ENCODE data around the gene CDKN2A. TPM values are rescaled to one million over a fixed set of nuclear protein-coding genes. Genes with fewer than 3 reads are reported as not detected.

The CDKN2A gene
- total RNA-seq, 1 experiment from 2014 or later, result not detected

- ChIA-PET CTCF (no interaction called here), POLR2A (no interaction called here)
- no peak overlapping the region for H3K27ac ChIP-seq (ENCODE audit: low read length)
- in situ Hi-C loops (cut with HindIII; ENCODE audit: low pct_unique_long_range_greater_than_20kb, low sequenced_read_pairs), result no loop called here
- H3K4me3 ChIP-seq (ENCODE audit: low read depth in 2 of 2, low read length in 2 of 2), result no peak overlapping the region
- no peaks in the 10 kb centered on the region for H3K9me3 ChIP-seq (ENCODE audit: control insufficient read depth, insufficient read depth, low read depth, low read length)
- no peak for ATAC-seq
- H3K4me1 ChIP-seq (ENCODE audit: control insufficient read depth, insufficient read depth, low read length), result no peaks in the 10 kb centered on the region
- no peak for DNase-seq (ENCODE audit: low read depth, low spot score)
- intact Hi-C loops (cut with micrococcal nuclease; ENCODE audit: unreplicated experiment), result no loop called here
- TF ChIP-seq, protein P1, sequence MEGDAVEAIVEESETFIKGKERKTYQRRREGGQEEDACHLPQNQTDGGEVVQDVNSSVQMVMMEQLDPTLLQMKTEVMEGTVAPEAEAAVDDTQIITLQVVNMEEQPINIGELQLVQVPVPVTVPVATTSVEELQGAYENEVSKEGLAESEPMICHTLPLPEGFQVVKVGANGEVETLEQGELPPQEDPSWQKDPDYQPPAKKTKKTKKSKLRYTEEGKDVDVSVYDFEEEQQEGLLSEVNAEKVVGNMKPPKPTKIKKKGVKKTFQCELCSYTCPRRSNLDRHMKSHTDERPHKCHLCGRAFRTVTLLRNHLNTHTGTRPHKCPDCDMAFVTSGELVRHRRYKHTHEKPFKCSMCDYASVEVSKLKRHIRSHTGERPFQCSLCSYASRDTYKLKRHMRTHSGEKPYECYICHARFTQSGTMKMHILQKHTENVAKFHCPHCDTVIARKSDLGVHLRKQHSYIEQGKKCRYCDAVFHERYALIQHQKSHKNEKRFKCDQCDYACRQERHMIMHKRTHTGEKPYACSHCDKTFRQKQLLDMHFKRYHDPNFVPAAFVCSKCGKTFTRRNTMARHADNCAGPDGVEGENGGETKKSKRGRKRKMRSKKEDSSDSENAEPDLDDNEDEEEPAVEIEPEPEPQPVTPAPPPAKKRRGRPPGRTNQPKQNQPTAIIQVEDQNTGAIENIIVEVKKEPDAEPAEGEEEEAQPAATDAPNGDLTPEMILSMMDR (IDR thresholded peaks at IDR 0.05), result no peak
- TF ChIP-seq SIN3A (IDR thresholded peaks at IDR 0.05; ENCODE audit: borderline replicate concordance, insufficient read depth, low read depth, low read length) (no peak), POLR2AphosphoS5 (IDR thresholded peaks at IDR 0.05; ENCODE audit: low read depth, low read length) (no peak), TCF7L2 (IDR thresholded peaks at IDR 0.05; ENCODE audit: low read depth, low read length) (no peak)
- TF ChIP-seq, protein P2, sequence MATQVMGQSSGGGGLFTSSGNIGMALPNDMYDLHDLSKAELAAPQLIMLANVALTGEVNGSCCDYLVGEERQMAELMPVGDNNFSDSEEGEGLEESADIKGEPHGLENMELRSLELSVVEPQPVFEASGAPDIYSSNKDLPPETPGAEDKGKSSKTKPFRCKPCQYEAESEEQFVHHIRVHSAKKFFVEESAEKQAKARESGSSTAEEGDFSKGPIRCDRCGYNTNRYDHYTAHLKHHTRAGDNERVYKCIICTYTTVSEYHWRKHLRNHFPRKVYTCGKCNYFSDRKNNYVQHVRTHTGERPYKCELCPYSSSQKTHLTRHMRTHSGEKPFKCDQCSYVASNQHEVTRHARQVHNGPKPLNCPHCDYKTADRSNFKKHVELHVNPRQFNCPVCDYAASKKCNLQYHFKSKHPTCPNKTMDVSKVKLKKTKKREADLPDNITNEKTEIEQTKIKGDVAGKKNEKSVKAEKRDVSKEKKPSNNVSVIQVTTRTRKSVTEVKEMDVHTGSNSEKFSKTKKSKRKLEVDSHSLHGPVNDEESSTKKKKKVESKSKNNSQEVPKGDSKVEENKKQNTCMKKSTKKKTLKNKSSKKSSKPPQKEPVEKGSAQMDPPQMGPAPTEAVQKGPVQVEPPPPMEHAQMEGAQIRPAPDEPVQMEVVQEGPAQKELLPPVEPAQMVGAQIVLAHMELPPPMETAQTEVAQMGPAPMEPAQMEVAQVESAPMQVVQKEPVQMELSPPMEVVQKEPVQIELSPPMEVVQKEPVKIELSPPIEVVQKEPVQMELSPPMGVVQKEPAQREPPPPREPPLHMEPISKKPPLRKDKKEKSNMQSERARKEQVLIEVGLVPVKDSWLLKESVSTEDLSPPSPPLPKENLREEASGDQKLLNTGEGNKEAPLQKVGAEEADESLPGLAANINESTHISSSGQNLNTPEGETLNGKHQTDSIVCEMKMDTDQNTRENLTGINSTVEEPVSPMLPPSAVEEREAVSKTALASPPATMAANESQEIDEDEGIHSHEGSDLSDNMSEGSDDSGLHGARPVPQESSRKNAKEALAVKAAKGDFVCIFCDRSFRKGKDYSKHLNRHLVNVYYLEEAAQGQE (IDR thresholded peaks at IDR 0.05; ENCODE audit: insufficient read depth in 1 of 2, low read depth in 2 of 2, low read length in 1 of 2), result no peak
- H3K36me3 ChIP-seq (ENCODE audit: control insufficient read depth, insufficient read depth, low read length), result no peaks in the 10 kb centered on the region
- no peaks in the 10 kb centered on the region for H3K27me3 ChIP-seq (ENCODE audit: control insufficient read depth, insufficient read depth, low read length)
- no TSS peak for BruUV-seq (replicated peaks)
These were observed 28.2 kb upstream of the CDKN2A start for GRCh38 chr9:22022396-22022795.

- Histone ChIP-seq H3K27ac (ENCODE audit: low read length) (no peak overlapping the region), H3K4me1 (ENCODE audit: control insufficient read depth, insufficient read depth, low read length) (no peaks in the 10 kb centered on the region), H3K36me3 (ENCODE audit: control insufficient read depth, insufficient read depth, low read length) (no peaks in the 10 kb centered on the region; the same call in 1 of the 2 replicates), H3K4me3 (ENCODE audit: low read depth in 2 of 2, low read length in 2 of 2) (no peak overlapping the region), H3K27me3 (ENCODE audit: control insufficient read depth, insufficient read depth, low read length) (no peaks in the 10 kb centered on the region), H3K9me3 (ENCODE audit: control insufficient read depth, insufficient read depth, low read depth, low read length) (no peaks in the 10 kb centered on the region)
- ChIA-PET CTCF (no interaction called here), POLR2A (no interaction called here)
- no peak for DNase-seq (ENCODE audit: low read depth, low spot score)
- in situ Hi-C loops (cut with HindIII; ENCODE audit: low pct_unique_long_range_greater_than_20kb, low sequenced_read_pairs), result no loop called here
- no TSS peak for BruUV-seq (replicated peaks)
- intact Hi-C loops (cut with micrococcal nuclease; ENCODE audit: unreplicated experiment), result no loop called here
- TF ChIP-seq SIN3A (IDR thresholded peaks at IDR 0.05; ENCODE audit: borderline replicate concordance, insufficient read depth, low read depth, low read length), result no peak
- no peak for ATAC-seq
These were observed 16.9 kb upstream of the CDKN2A start for GRCh38 chr9:22010866-22011625.

DNA sequence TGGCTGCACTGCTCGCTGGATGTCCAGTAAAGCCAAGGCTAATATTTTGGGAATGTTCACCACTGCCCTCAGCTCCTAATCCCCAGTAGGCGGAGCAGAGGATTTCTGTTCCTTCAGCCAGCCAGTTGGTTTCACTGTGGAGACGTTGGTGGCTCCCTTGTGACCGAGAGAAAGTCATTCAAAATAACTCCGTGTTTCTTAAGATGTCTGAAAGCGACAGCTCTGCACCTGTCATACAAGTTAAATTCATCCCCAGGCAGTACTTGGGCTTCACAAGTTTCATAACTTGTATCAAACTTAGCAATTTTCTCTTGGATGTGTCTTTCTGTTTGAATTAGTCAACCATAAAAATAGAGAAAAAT is 15.3 kb upstream of the CDKN2A start:
- intact Hi-C loops (cut with micrococcal nuclease; ENCODE audit: unreplicated experiment), result no loop called here

More for the DNA sequence above, 15.3 kb upstream of the CDKN2A start:
- no TSS peak for BruUV-seq (replicated peaks)
- Histone ChIP-seq H3K36me3 (ENCODE audit: control insufficient read depth, insufficient read depth, low read length) (no peaks in the 10 kb centered on the region; the same call in 1 of the 2 replicates), H3K9me3 (ENCODE audit: control insufficient read depth, insufficient read depth, low read depth, low read length) (no peaks in the 10 kb centered on the region), H3K4me1 (ENCODE audit: control insufficient read depth, insufficient read depth, low read length) (no peaks in the 10 kb centered on the region), H3K27me3 (ENCODE audit: control insufficient read depth, insufficient read depth, low read length) (no peaks in the 10 kb centered on the region), H3K27ac (ENCODE audit: low read length) (no peak overlapping the region), H3K4me3 (ENCODE audit: low read depth in 2 of 2, low read length in 2 of 2) (no peak overlapping the region; a peak in 1 of 4 replicates)
- in situ Hi-C loops (cut with HindIII; ENCODE audit: low pct_unique_long_range_greater_than_20kb, low sequenced_read_pairs), result no loop called here
- DNase-seq (ENCODE audit: low read depth, low spot score) (no peak), ATAC-seq (no peak)
- CTCF ChIA-PET, result no interaction called here
- POLR2A ChIA-PET, result no interaction called here
- TF ChIP-seq, protein P2 (IDR thresholded peaks at IDR 0.05; ENCODE audit: insufficient read depth in 1 of 2, low read depth in 2 of 2, low read length in 1 of 2), result no peak
- TF ChIP-seq POLR2AphosphoS5 (IDR thresholded peaks at IDR 0.05; ENCODE audit: low read depth, low read length) (no peak), TCF7L2 (IDR thresholded peaks at IDR 0.05; ENCODE audit: low read depth, low read length) (no peak), SIN3A (IDR thresholded peaks at IDR 0.05; ENCODE audit: borderline replicate concordance, insufficient read depth, low read depth, low read length) (no peak)
- TF ChIP-seq, protein P1 (IDR thresholded peaks at IDR 0.05), result no peak

All from Panc1 (cell line).